HepG2 (cell line): ENCODE results near the gene RBFOX1.

Experiments used
- NFIC ChIP-seq: IDR thresholded peaks from 2 replicates; pipeline ENCODE4 v1.6.1; 2012; ENCODE audit warnings: mild to moderate bottlenecking, low read length, inconsistent platforms
- NR2C2 ChIP-seq: sonication (generic); formaldehyde crosslinking; IDR thresholded peaks from 2 replicates; pipeline ENCODE4 v1.4.0; 2020; ENCODE audit warnings: missing genetic modification reagents, mild to moderate bottlenecking, moderate library complexity, borderline replicate concordance

- TF ChIP-seq NR2C2 (CRISPR knock-in tag) (no peak), NFIC (no peak)
These were observed 99.1 kb downstream of the RBFOX1 start for GRCh38 chr16:7431723-7432122.
